ENCODE data around the gene MFAP4.

The MFAP4 gene, protein sequence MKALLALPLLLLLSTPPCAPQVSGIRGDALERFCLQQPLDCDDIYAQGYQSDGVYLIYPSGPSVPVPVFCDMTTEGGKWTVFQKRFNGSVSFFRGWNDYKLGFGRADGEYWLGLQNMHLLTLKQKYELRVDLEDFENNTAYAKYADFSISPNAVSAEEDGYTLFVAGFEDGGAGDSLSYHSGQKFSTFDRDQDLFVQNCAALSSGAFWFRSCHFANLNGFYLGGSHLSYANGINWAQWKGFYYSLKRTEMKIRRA

DNA sequence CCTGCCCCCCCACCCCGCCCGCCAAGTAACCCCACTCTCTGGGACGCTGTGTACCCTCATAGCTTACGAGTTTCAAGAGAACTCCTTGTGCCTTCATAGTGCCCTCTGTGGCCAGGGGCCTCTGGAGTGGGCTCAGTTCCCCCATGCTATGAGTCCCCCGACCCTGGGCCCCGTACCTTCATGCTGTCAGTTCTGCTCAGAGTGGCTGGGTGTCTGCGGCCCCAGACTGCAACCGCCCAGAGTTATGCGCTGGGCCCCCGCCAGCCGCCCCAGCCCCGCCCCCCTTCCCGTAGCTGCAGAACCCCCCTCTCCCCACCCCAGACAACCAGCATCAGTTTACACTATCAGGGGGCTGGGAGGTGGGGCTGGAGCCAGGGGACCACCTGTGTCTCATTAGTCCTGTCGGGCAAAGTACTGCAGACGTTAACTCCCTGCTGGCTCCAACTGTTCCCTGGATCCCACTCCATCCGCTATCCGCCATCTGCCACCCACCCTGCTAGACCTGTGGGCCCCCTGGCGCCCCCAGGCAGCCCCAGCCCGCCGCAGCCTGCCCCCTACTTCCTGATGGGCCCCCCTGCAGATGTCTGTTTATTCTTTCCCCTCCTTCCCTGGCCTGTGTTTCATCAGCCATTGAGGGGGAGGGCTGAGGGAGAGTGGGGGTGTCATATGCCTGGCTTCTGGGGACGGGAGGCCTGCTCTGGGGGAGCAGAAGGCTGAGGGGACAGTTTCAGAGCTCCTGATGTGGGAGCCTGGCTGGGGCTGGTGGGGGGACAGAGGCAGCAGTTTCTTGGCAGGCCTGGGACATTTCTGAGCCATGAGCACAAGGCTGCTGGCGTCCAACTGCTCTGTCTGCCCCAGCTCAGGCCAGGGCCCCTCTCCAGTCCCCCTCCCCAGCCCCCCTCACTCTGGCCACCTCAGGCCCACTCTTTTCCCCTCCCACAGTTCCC lies at the start of gene MFAP4:
Gene MFAP4 (minus strand): TSS at position 217 of the 947 bp plus-strand sequence. CDS start 35 bp downstream, at position 182.
- DNase-seq, result peak; percentile 65

DNA sequence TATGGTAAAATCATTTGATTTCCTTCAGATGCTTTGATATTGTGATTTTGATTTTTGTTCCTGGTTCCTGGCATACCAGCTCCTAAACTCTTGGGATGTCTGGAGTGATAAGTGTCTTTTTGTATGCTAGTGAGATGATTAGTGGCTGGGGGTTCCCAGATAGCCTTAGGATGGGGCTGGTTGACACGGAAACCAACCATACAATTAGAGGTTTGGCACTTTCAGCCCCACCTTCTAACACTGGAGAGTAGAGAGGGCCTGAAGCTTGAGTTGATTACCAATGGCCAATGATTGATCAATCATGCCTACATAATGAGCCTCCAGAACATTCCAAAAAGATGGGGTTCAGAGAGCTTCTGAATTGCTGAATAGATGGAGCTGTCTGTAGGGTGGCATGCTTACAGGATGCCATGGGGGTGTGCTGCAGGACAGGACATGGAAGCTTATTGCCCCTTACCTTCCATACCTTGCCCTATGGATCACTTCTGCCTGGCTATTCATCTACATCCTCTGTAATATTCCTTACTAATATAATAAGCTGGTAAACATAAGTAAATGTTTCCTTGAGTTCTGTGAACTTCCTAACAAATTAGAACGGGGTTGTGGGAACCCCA lies 46.8 kb upstream of the MFAP4 start:
- no peak for DNase-seq

DNA sequence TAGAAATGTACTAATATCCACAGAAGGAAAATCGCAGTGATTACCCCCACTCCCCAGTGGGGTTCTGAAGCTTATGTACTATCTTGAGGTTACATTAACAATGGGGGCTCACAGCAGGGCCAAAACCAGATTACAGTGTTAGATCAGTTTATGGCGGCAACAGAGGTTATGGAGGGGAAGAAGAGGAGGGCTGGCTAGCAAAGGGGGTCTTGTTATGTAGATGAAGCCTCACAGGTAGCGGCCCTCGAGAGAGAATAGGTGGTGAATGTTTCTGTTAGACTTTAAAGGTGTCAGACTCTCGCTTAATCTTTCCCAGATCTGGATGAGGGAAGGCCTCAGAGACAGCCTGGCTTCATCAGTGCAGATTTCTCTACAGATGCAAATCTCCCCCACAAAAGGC lies 46.3 kb upstream of the MFAP4 start:
- no peak for DNase-seq

DNA sequence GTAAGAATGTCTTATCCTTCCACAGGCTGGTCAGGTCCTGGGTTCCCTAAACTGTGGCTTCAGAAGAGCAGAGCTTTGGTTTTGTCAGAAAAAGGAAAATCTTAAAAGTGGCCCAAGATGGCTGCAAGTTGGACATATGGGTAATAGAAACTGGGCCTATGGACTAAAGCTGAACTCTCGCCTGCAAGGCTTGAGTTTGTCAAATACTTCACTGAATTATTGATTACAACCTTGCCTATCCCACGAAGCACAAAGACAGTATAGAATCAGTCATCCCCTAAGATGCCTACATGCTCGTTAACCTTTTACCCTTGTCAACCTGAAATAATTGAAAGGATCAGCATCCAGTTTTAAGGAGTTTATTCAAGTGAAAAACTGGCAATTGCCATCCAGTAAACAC lies 44.7 kb upstream of the MFAP4 start:
- DNase-seq, result no peak

DNA sequence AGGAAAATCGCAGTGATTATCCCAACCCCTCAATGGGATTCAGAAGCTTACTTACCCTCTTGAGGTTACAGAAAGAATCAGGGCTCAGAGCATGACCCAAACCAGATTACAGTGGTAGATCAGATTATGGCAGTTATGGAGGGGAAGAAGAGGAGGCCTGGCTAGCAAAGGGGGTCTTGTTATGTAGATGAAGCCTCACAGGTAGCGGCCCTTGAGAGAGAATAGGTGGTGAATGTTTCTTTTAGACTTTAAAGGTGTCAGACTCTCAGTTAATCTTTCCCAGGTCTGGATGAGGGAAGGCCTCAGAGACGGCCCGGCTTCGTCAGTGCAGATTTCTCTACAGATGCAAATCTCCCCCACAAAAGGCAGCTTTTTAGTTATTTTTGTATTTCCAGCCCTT lies 39.6 kb upstream of the MFAP4 start:
- no peak for DNase-seq

DNA sequence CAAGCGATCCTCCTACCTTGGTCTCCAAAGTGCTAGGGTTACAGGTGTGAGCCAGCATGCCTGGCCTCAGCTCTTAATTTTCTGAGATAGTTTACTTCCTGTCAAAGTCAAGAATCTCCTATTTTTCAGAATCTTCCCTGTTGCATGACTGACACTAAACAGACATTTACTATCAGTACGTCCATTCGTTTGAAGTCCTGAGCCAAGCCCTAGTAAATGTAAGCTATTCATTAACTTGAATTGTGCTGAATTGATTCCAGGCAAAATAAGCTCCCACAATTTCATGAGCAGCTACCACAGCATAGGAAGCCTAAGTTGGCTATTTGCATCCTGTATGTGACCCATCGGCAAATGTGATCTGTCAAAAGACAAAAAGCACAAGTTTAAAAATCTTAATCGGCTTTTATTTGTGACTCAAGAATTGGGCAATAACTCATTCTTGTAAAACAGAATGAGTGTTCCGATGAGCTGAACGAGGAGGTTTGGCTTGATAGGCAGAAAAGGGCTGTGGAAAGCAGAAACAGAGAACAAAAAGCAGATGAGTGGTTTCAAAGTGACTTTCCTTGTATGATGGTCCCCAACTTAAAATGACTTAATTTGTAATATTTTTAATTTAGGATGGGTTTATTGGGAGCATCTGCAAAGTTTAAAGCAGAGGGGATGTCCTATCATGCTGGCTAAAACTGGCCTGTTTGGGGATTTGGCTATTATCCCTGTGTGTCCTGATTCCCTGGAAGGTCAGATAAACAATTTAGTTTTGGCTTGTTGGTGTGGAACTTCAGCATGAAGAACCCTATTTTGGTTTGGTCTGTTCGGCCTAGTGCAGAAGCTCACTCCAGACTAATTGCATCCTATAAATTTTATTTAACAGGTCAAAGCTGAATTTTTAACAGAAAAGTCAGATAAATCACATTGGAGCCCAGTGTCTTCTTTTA lies 38.2 kb upstream of the MFAP4 start:
- DNase-seq, result no peak

DNA sequence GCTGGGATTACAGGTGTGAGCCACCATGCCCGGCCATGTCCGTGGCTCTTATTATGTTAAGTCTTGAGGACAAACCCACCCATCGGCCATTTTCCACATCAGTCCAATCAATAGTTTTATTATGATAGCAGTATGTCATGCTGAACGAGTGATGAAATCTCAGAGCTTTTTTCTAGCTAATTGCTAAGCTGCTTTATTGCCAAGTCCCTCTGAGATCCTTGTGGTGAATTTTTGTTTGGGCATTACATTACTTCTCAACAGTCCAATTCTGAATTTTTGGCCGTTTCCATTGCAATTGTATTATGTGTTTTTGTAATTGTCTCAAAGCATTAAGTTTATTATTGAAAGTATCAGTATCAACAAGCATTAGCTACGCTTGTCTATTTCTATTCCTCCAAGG lies 34.9 kb upstream of the MFAP4 start:
- DNase-seq, result no peak

DNA sequence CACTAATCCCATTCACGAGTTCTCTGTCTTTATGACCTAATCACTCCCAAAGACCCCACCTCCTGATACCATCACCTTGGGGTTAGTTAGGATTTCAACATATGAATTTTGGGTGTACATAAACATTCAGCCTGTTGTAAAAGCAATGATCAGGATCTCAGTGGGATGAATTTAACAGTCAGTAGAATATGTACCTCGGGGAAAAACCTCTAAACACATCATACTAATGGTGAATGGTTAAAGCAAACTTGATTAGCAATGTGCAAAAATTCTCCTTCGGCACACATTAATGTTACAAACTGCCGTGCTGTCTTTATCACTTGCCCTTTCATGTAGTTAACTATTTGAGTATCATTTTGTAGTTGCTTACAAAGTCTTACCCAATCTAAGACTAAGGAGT lies 34.2 kb upstream of the MFAP4 start:
- DNase-seq, result no peak

DNA sequence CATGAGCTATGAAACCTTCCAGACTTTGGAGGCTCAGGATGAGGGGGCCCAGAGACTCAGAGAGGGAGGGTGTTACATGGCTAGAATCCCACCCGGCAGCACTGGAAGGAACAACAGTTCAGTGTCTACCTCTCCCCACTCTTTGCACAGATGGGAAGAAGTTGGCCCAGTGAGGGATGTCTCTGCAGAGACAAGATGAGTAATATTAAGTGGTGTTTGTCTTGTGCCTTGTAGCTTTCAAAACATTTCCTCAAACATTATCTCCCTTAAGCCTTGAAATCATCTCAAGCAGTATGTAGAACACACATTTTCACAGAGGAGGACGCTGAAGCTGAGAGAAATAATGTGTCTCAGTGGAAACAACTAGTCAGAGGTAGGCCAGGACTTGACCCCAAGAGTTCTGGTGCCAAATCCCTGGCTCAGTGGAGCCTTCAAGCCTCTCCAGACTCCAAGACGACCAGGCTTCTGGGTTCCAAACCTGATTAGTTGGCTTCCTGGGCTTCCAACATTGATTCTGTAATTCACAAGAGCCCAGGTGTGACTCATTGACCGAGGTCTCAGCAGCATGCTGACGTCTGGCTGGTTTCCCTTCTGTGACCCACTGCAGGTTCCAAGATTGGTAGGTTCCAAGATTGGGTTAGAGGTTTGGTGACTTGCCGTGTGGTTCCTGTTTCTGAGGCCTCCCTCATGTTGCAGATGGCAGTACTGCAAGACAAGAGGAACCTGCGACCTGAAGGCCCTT lies 31.4 kb upstream of the MFAP4 start:
- DNase-seq, result no peak

DNA sequence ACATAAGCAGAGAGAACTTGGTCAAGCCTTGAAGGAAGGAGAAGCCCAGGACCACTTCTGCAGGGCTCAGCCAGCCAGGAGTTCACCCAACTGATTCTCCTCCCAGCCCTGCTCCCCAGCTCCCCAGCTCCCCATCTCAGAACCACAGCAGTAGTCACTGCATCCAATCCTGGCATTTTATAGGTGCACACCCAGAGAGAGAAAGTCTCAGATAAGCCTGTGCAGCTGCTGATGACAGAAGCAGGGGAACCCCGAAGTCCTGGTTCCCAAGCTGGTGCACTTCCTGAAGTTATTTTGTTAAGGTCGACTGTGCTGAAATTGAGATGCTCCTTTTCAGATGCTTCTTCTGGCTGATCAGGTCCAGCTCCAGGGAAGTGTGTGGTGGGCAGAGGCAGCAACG lies 30.6 kb upstream of the MFAP4 start:
- DNase-seq, result no peak

DNA sequence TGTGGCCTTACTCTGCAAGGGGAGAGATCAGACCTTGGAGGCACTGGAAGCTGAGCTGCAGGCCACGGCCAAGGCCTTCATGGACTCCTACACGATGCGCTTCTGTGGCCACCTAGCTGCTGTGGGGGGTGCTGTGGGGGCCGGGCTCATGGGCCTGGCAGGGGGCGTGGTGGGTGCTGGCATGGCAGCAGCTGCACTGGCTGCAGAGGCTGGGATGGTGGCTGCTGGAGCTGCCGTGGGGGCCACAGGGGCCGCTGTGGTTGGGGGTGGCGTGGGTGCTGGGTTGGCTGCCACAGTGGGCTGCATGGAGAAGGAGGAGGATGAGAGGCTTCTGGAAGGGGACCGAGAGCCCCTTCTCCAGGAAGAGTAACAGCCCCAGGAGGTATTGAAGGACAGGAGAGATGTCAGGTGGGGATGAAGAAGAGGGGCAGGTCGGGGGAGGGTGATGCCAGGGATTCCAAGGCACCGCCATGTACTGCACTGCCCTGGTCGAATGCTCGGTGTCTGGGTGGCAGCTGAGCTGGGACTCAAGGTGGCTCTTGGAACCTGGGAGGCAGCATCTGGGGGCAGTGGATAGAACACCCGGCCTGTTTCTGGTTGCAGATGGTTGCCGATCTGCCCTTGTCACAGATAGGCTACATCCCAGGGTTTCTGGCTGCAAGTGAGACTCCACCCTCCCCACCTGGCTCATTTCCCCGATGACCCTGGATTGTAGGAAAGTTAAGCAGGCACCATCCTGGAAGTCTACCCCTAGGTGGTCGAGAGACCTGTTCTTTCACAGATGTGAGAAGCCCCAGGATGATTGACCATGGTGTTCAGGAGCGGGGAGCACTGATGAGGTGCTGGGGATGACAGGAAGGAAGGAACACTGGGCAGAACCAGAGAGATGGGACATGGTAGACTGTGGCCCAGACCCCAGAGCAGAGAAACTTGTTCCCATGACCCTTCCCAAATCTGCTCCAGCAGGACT lies 29.1 kb upstream of the MFAP4 start:
- no peak for DNase-seq

DNA sequence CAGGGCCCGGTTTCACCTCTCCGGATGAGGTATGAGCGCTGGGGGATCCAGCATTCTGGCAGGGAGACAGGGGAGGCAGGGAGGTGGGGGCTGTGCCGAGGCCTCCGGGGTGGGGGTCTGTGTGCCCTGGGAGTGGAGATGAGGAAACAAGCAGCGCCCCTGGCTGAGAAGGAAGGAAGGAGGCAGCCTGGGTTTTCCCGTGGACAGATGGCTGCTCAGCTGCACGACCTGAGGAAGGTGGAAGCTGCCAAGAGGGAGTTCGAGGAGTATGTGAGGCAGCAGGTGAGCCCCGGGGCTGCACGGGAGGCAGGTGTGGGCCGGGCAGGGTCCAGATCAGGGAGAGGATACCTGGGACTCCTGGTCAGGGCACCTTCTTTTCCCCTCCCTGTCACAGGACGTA lies 28.3 kb upstream of the MFAP4 start:
- no peak for DNase-seq

DNA sequence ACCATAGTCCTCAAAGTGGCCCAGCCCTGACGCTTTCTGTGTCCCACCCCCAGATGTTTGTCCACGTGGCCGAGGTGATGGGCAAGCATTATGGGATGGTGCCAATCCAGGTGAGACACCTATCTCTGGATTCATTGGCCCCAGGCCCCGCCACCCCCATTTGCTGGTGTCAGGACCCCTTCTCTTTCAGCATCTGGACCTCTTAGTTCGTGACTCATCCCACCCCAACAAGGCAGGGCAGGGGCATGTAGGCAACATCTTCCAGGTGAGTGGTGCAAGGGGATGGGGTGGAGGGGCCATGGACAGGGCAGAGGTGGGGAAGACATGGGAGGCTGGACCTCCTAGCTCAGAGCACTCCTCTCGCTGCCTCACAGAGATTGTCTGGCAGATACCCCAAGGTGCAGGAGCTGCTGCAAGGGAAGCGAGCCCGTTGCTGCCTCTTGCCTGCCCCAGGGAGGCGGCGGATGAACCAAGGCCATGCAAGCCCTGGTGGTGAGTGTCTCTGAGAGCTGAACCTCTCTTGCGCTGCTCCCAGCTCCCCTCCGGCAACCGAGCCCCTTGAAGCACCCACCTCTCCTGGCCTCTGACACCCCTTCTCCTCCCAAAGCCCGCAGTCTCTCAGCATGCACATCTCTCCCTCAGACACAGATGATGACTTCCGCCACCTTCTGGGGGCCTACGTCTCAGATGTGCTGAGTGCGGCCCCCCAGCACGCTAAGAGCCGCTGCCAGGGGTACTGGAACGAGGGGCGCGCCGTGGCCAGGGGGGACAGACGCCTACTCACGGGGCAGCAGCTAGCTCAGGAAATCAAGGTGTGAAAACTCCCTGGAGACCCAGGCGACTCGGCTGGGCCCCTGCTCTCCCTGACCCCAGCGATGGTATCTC lies 27.6 kb upstream of the MFAP4 start:
- no peak for DNase-seq

DNA sequence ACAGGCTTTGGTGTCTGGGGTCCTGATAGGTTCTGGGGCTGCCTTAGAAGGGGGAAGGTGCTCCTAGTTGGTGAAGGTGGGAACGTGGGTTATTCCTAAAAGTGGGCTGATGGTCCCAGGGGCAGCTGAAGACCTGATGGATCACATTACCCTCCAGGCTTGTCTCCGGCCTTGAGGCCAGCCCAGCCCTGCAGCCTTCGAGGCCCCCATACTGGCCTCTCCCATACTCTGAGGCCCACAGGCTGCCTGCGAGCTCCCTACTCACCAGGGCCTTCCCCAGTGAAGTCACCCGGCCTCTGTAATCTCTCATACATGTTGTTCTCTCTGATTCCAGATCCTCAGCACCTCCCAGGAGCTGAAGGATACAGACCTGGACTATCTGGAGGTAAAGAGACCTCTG lies 26.8 kb upstream of the MFAP4 start:
- DNase-seq, result no peak

DNA sequence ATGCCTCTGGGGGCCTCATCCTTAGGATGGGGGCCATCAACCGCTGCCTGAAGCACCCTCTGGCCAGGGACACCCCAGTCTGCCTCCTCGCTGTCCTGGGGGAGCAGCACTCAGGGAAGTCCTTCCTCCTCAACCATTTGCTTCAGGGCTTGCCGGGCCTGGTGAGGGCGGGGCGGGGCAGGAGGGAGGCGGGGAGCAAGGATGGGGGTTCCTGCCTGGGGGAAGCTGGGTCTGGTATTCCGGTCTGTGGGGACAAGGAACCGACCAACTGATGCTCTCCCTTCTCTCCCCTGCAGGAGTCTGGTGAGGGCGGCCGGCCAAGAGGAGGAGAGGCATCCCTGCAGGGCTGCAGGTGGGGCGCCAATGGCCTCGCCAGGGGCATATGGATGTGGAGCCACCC lies 26.0 kb upstream of the MFAP4 start:
- DNase-seq, result no peak

DNA sequence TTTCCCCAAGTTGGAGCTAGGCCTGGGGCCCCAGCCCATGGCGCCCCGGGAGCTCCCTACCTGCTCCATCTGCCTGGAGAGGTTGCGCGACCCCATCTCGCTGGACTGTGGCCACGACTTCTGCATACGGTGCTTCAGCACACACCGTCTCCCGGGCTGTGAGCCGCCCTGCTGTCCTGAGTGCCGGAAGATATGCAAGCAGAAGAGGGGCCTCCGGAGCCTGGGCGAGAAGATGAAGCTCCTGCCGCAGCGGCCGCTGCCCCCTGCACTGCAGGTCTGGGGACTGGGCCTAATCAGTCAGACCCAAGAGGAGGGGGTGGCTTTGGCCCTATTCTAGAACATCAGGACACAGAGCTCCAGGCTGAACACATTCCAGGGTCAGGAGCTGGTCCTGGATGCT lies 25.5 kb upstream of the MFAP4 start:
- peak; percentile 11 for DNase-seq

DNA sequence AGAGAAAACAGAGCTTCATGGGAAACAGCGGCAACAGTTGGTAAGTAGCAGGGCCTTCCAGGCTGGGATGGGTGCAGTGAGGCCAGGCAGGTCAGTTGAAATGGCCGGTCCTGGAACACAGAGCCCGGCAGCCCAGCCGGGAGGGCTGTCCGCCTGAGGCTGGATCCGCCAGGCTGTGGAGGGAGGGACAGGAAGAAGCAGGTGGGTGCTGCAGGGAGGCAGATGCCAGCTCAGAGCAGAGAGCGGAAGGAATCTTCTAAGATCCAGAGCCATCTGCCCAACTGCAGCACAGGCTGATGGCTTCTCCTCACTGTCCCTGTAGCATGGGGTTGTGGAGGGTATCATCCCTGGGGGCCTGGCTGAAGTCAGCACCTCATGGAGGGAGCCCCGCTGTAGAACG lies 24.6 kb upstream of the MFAP4 start:
- DNase-seq, result peak; percentile 65

DNA sequence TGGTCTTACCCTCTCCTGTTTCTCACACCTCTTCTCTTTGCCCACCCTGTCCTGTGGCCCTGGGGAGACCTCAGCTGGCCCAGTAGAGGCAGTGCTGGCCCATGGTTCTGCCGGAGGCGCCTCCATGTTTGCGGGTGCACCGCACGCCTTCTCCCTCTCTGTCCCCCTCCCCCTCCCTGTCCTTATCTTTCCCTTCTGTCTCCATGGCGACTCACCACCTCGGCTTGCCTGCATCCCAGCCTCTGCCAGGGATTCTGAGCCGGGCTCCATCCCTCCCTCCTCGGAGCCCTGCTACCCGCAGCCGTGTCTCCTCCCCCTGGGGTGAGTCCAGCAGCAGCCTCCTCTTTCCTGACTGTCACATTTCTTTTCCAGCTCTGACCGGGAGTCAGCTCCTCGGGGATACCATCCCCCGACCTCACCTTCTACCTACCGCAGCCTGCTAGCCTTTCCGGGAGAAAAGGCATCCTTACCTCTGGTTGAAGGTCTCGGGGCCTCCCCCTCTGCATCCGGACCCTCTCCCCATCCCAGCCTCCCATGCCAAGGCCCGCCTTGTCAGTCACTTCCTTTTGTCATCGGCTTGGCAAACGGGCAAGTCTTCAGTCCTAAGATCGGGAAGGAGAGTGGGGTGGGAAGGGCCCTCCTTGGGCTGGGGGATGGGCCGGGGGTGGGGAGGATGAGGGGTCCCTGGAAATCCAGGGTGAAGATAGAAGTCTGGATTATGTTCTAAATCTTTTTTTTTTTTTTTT lies 24.1 kb upstream of the MFAP4 start, which contains the start of gene RNF112:
Gene RNF112 (plus strand): TSS at position 358 of the 746 bp plus-strand sequence. CDS start 177 bp downstream, at position 535.
- peak; percentile 71 for DNase-seq

DNA sequence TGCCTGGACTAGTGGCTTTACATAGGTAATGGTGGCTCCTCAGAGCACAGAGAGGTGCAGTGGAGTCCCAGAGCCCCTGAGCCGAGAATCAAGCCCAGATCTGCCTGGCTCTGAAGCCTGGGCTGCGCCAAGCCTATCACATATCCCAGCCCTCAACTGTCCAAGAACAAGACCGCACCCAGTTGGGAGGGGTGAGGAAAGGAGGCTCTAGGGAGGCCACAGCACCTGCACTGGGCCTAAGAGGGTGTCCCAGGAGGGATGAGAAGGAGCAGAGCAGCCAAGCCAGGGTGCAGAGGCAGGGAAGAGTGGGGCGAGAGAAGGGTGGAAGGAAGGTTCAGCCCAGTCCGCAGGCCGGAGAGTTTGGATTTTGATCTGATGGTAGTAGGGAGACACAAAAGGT lies 23.1 kb upstream of the MFAP4 start:
- no peak for DNase-seq

Data from retina (tissue), 1 donor.